ENCODE measurements around the gene DNAJC1.

- TF ChIP-seq POLR2A (IDR thresholded peaks at IDR 0.05) (no peak), EP300 (IDR thresholded peaks at IDR 0.05) (no peak)
These were observed 249.0 kb downstream of the DNAJC1 start for GRCh38 chr10:21754410-21755011.

Measured in sigmoid colon (tissue), 4 donors.